HCT116 (cell line): ENCODE results near the gene DLG2. TPM values are rescaled to one million over a fixed set of nuclear protein-coding genes. Genes with fewer than 3 reads are reported as not detected.

Source experiments
- ATAC-seq: fragments of 200-7000 bp; cut with Tn5 transposase; 2 replicates; pipeline ENCODE4 v1.9.1; 2020; ENCODE audit warnings: mild to moderate bottlenecking, moderate library complexity
- BruUV-seq: library from RNA; stranded (reverse); fragments of 400-500 nt; replicated peaks from 2 replicates; lab custom pipeline; 2021; lab: Mats Ljungman, UMichigan
- CTCF ChIA-PET: fragments of 300-600 bp; sonication (Branson Sonifier 250); formaldehyde crosslinking; loops from one replicate; lab custom pipeline; 2021; ENCODE audit warnings: antibody characterized with exemption; lab: Charles Lee
- POLR2A ChIA-PET: fragments of 300-600, 350-600 bp; sonication (Branson Sonifier 250); formaldehyde crosslinking; loops from one replicate; lab custom pipeline; 2021; ENCODE audit warnings: antibody characterized with exemption; lab: Charles Lee
- RAD21 ChIA-PET, 2 experiments: fragments of 300-600 bp; sonication (Branson Sonifier 250); formaldehyde crosslinking; loops; one replicate each; lab custom pipeline; 2023; ENCODE audit warnings: low total read pairs in 2 of 2; ENCODE audit not compliant: uncharacterized antibody in 2 of 2, unreplicated experiment in 2 of 2, low non-redundant PET in 1 of 2; lab: Charles Lee
- DNase-seq: peaks from one replicate; pipeline ENCODE4 v3.0.0-alpha.2; 2010; ENCODE audit warnings: low read depth, low spot score
- H2AFZ ChIP-seq: fragments of 200-600 bp; shearing (Covaris generic), sonication (generic); 2 replicates; pipeline ENCODE4 v1.6.1; 2017; ENCODE audit warnings: low read depth, mixed run types, mixed read lengths, antibody characterized with exemption, low read length; ENCODE audit not compliant: poor library complexity, severe bottlenecking
- H3K27ac ChIP-seq: 2 replicates; pipeline ENCODE4 v1.5.1; 2012; ENCODE audit warnings: low read depth, low read length
- H3K27me3 ChIP-seq: fragments of 200-600 bp; sonication (generic); 2 replicates; pipeline ENCODE4 v1.6.1; 2016; ENCODE audit warnings: mixed run types, low read length, mixed read lengths; ENCODE audit not compliant: insufficient read depth
- H3K36me3 ChIP-seq, 2 experiments: fragments of 200-500 bp in 1 of 2; fragments of 200-600 bp in 1 of 2; sonication (Bioruptor generic) in 1 of 2; sonication (generic) in 1 of 2; 2 replicates each; pipeline versions ENCODE4 v1.5.1 to v1.6.1; 2014 to 2016; ENCODE audit warnings: low read length in 2 of 2, inconsistent platforms in 1 of 2, mixed read lengths in 1 of 2, mixed run types in 1 of 2; ENCODE audit not compliant: insufficient read depth in 2 of 2, control insufficient read depth in 1 of 2
- H3K4me1 ChIP-seq, 2 experiments: fragments of 200-600 bp in 1 of 2; sonication (generic) in 1 of 2; 2 replicates each; pipeline versions ENCODE4 v1.5.1 to v1.6.1; 2012 to 2017; ENCODE audit warnings: low read length in 2 of 2, inconsistent platforms in 1 of 2, mild to moderate bottlenecking in 1 of 2, mixed read lengths in 1 of 2, mixed run types in 1 of 2, moderate library complexity in 1 of 2; ENCODE audit not compliant: insufficient read depth in 2 of 2, control insufficient read depth in 1 of 2
- H3K4me2 ChIP-seq: fragments of 200-600 bp; sonication (generic); 2 replicates; pipeline ENCODE4 v1.6.1; 2017; ENCODE audit warnings: mixed run types, low read length, mixed read lengths
- H3K4me3 ChIP-seq, 2 experiments: fragments of 200-600 bp in 1 of 2; sonication (generic) in 1 of 2; replicated peaks in 1 of 2; 2 replicates each; pipeline ENCODE4 v1.5.1; 2011 to 2016; ENCODE audit warnings: low read length in 2 of 2, control low read depth in 1 of 2, low read depth in 1 of 2, mild to moderate bottlenecking in 1 of 2, mixed read lengths in 1 of 2, mixed run types in 1 of 2
- H3K79me2 ChIP-seq: fragments of 200-600 bp; sonication (generic); 2 replicates; pipeline ENCODE4 v1.6.1; 2017; ENCODE audit warnings: mild to moderate bottlenecking, mixed run types, low read length, moderate library complexity, mixed read lengths; ENCODE audit not compliant: insufficient read depth
- H3K9ac ChIP-seq: fragments of 200-600 bp; sonication (generic); 2 replicates; pipeline ENCODE4 v1.6.1; 2016; ENCODE audit warnings: low read length, mixed read lengths
- H3K9me2 ChIP-seq: fragments of 200-600 bp; sonication (generic), shearing (Covaris generic); 2 replicates; pipeline ENCODE4 v1.6.1; 2017; ENCODE audit warnings: mixed run types, mild to moderate bottlenecking, moderate library complexity; ENCODE audit not compliant: insufficient read depth
- H3K9me3 ChIP-seq, 2 experiments: fragments of 200-500 bp in 1 of 2; fragments of 200-600 bp in 1 of 2; sonication (Bioruptor generic) in 1 of 2; sonication (generic) in 1 of 2; 2 replicates each; pipeline ENCODE4 v1.6.1; 2014 to 2017; ENCODE audit warnings: low read length in 2 of 2, mixed read lengths in 2 of 2, inconsistent platforms in 1 of 2, low read depth in 1 of 2, mild to moderate bottlenecking in 1 of 2, mixed run types in 1 of 2, moderate library complexity in 1 of 2; ENCODE audit not compliant: control insufficient read depth in 1 of 2, insufficient read depth in 1 of 2
- H4K20me1 ChIP-seq: fragments of 200-600 bp; sonication (generic), shearing (Covaris generic); 2 replicates; pipeline ENCODE4 v1.6.1; 2017; ENCODE audit warnings: mixed run types, mild to moderate bottlenecking, moderate library complexity; ENCODE audit not compliant: insufficient read depth
- CBX3 ChIP-seq: IDR thresholded peaks from 2 replicates; pipeline ENCODE4 v1.6.1; 2012; ENCODE audit warnings: low read depth
- EGR1 ChIP-seq: IDR thresholded peaks from 2 replicates; pipeline ENCODE4 v1.6.1; 2012; ENCODE audit warnings: low read depth
- EZH2 ChIP-seq: fragments of 200-600 bp; sonication (generic); IDR thresholded peaks from 2 replicates; pipeline ENCODE4 v1.6.1; 2017; ENCODE audit warnings: antibody characterized with exemption, mixed run types
- EZH2phosphoT487 ChIP-seq: fragments of 200-600 bp; IDR thresholded peaks from 2 replicates; pipeline ENCODE4 v1.6.1; 2018; ENCODE audit warnings: antibody characterized with exemption, borderline replicate concordance
- JUND ChIP-seq: IDR thresholded peaks from 2 replicates; pipeline ENCODE4 v1.6.1; 2012
- MAX ChIP-seq: IDR thresholded peaks from 2 replicates; pipeline ENCODE4 v1.6.1; 2012
- POLR2A ChIP-seq: IDR thresholded peaks from 2 replicates; pipeline ENCODE4 v1.7.0; 2011; ENCODE audit warnings: borderline replicate concordance; ENCODE audit not compliant: insufficient read depth, insufficient read length; ENCODE audit errors: extremely low read depth
- REST ChIP-seq: IDR thresholded peaks from 2 replicates; pipeline ENCODE4 v1.6.1; 2012; ENCODE audit warnings: low read depth
- SIN3A ChIP-seq: IDR thresholded peaks from 2 replicates; pipeline ENCODE4 v1.6.1; 2012; ENCODE audit warnings: low read depth
- SP1 ChIP-seq: IDR thresholded peaks from 2 replicates; pipeline ENCODE4 v1.6.1; 2012; ENCODE audit warnings: low read depth
- YY1 ChIP-seq: IDR thresholded peaks from 2 replicates; pipeline ENCODE4 v1.6.1; 2011; ENCODE audit warnings: low read length, low read depth, moderate library complexity, mild to moderate bottlenecking; ENCODE audit not compliant: insufficient replicate concordance; ENCODE audit errors: extremely low read depth
- ZFX ChIP-seq: fragments of 450-650 bp; IDR thresholded peaks from 2 replicates; pipeline ENCODE4 v1.6.1; 2017
- intact Hi-C: fragments of 100-400 bp; cut with micrococcal nuclease; formaldehyde crosslinking; loops from 2 replicates; pipeline ENCODE4 v1.10.0; 2022
- total RNA-seq: library from RNA; stranded (reverse); gene quantifications from one replicate; pipeline ENCODE4 v1.2.1, GENCODE V29; 2021; ENCODE audit not compliant: unreplicated experiment
- TF ChIP-seq, protein P1 (sequence below): IDR thresholded peaks from 2 replicates; pipeline ENCODE4 v1.6.1; 2011; ENCODE audit warnings: mild to moderate bottlenecking, low read length, moderate library complexity; ENCODE audit not compliant: insufficient replicate concordance; ENCODE audit errors: extremely low read depth
- TF ChIP-seq, protein P2 (sequence below), 3 experiments: fragments of 200-600 bp in 1 of 3; sonication (generic) in 1 of 3; IDR thresholded peaks in 2 of 3; conservative IDR thresholded peaks in 1 of 3; 2 replicates each; pipeline ENCODE4 v1.5.1; 2012 to 2017; ENCODE audit warnings: low read depth in 2 of 3, low read length in 2 of 3, antibody characterized with exemption in 1 of 3, borderline replicate concordance in 1 of 3, control low read depth in 1 of 3, mild to moderate bottlenecking in 1 of 3, mixed read lengths in 1 of 3, mixed run types in 1 of 3, moderate library complexity in 1 of 3; ENCODE audit not compliant: insufficient read depth in 1 of 3

DLG2 gene
- total RNA-seq, 1 experiment from 2014 or later, result 2.4 TPM

GRCh38 chr11:84019571-84020194 lies 1607.5 kb downstream of the DLG2 start:
- no peaks in the 10 kb centered on the region for H3K9me2 ChIP-seq
- H3K27me3 ChIP-seq, result no peaks in the 10 kb centered on the region; the same call in 1 of the 2 replicates
- no peaks in the 10 kb centered on the region; a peak in 1 of 4 replicates for H3K9me3 ChIP-seq
- H3K9ac ChIP-seq, result no peak overlapping the region
- H2AFZ ChIP-seq, result no peak overlapping the region
- ChIA-PET RAD21 (no interaction called here), CTCF (no interaction called here), POLR2A (no interaction called here)
- DNase-seq (no peak), ATAC-seq (no peak)
- no peaks in the 10 kb centered on the region; the same call in 1 of the 2 replicates for H4K20me1 ChIP-seq
- H3K4me1 ChIP-seq, result no peaks in the 10 kb centered on the region
- H3K4me3 ChIP-seq, result no peak overlapping the region
- no peaks in the 10 kb centered on the region for H3K79me2 ChIP-seq
- TF ChIP-seq EZH2 (no peak), SP1 (no peak), POLR2A (no peak), JUND (no peak), EGR1 (no peak), CBX3 (no peak), MAX (no peak), EZH2phosphoT487 (no peak), YY1 (no peak), ZFX (no peak), REST (no peak), SIN3A (no peak)
- TF ChIP-seq, protein P1, sequence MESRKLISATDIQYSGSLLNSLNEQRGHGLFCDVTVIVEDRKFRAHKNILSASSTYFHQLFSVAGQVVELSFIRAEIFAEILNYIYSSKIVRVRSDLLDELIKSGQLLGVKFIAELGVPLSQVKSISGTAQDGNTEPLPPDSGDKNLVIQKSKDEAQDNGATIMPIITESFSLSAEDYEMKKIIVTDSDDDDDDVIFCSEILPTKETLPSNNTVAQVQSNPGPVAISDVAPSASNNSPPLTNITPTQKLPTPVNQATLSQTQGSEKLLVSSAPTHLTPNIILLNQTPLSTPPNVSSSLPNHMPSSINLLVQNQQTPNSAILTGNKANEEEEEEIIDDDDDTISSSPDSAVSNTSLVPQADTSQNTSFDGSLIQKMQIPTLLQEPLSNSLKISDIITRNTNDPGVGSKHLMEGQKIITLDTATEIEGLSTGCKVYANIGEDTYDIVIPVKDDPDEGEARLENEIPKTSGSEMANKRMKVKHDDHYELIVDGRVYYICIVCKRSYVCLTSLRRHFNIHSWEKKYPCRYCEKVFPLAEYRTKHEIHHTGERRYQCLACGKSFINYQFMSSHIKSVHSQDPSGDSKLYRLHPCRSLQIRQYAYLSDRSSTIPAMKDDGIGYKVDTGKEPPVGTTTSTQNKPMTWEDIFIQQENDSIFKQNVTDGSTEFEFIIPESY, result no peak
- TF ChIP-seq, protein P2, sequence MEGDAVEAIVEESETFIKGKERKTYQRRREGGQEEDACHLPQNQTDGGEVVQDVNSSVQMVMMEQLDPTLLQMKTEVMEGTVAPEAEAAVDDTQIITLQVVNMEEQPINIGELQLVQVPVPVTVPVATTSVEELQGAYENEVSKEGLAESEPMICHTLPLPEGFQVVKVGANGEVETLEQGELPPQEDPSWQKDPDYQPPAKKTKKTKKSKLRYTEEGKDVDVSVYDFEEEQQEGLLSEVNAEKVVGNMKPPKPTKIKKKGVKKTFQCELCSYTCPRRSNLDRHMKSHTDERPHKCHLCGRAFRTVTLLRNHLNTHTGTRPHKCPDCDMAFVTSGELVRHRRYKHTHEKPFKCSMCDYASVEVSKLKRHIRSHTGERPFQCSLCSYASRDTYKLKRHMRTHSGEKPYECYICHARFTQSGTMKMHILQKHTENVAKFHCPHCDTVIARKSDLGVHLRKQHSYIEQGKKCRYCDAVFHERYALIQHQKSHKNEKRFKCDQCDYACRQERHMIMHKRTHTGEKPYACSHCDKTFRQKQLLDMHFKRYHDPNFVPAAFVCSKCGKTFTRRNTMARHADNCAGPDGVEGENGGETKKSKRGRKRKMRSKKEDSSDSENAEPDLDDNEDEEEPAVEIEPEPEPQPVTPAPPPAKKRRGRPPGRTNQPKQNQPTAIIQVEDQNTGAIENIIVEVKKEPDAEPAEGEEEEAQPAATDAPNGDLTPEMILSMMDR (IDR thresholded peaks at IDR 0.05 in 2 of 3, conservative IDR thresholded peaks at IDR 0.05 in 1 of 3; ENCODE audit: borderline replicate concordance in 1 of 3, insufficient read depth in 1 of 3, low read depth in 2 of 3, low read length in 2 of 3), result no peak
- no TSS peak for BruUV-seq
- no peak overlapping the region for H3K4me2 ChIP-seq
- H3K36me3 ChIP-seq, result no peaks in the 10 kb centered on the region
- intact Hi-C loops, result no loop called here
- no peak overlapping the region for H3K27ac ChIP-seq
